ENCODE results near the gene TRPM2. TPM values are rescaled to one million over a fixed set of nuclear protein-coding genes. Genes with fewer than 3 reads are reported as not detected.

Gene TRPM2
- total RNA-seq, 4 donors from 2014 or later = 3.9 to 9.3 (median 6.6) TPM

GRCh38 chr21:44317241-44317782, 36.1 kb upstream of the TRPM2 start:
- DNase-seq (ENCODE audit: low spot score) (no peak), ATAC-seq (ENCODE audit: low FRiP score) (no peak)
- TF ChIP-seq, protein P1, sequence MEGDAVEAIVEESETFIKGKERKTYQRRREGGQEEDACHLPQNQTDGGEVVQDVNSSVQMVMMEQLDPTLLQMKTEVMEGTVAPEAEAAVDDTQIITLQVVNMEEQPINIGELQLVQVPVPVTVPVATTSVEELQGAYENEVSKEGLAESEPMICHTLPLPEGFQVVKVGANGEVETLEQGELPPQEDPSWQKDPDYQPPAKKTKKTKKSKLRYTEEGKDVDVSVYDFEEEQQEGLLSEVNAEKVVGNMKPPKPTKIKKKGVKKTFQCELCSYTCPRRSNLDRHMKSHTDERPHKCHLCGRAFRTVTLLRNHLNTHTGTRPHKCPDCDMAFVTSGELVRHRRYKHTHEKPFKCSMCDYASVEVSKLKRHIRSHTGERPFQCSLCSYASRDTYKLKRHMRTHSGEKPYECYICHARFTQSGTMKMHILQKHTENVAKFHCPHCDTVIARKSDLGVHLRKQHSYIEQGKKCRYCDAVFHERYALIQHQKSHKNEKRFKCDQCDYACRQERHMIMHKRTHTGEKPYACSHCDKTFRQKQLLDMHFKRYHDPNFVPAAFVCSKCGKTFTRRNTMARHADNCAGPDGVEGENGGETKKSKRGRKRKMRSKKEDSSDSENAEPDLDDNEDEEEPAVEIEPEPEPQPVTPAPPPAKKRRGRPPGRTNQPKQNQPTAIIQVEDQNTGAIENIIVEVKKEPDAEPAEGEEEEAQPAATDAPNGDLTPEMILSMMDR (IDR thresholded peaks at IDR 0.05) = no peak

GRCh38 chr21:44317871-44318270, 35.5 kb upstream of the TRPM2 start:
- no peak for ATAC-seq (ENCODE audit: low FRiP score)

DNA sequence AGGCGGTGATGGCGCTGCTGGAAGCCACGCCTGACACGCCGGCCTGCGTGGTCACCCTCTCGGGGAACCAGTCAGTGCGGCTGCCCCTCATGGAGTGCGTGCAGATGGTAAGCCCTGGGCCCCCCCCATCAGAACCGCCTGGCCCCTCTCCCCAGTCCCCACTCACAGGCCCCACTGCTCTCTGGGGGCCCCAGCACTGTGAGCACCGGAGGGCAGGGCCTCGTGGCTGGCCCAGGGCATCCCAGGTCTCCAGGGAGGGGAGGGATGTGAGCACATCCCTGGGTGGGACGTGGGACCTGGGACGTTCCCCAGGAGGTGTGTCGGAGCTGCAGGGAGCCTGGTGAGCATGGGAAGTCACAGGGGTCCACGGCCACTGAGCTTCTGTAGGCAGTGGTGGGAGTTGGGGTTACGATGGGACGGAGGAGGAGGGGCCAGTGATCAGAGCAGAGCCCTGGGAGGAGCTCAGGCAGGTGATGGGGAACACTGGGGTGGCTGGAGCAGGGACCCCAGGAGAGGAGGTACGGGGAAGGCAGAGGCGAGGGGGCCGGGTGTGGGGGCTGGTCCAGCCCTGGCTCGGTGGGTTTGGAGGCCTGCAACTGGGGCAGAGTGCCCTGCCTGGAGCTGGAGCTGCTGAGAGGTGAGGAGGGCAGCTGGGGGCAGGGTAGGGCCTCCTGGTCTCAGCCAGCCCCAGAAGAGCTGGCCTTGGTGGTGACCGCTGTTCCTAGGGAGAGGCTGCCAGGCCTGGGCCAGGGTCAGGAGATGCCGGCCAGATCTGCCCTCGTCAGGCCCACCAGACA, 34.7 kb upstream of the TRPM2 start:
- TF ChIP-seq, protein P1 (IDR thresholded peaks at IDR 0.05) = no peak
- ATAC-seq (ENCODE audit: low FRiP score) = no peak

More at GRCh38 chr21:44317871-44318270, 35.5 kb upstream of the TRPM2 start:
- TF ChIP-seq, protein P1 (IDR thresholded peaks at IDR 0.05) = no peak
- no peak for DNase-seq (ENCODE audit: low spot score)

GRCh38 chr21:44319407-44320065, 33.9 kb upstream of the TRPM2 start:
- ATAC-seq (ENCODE audit: low FRiP score) (no peak), DNase-seq (ENCODE audit: low spot score) (no peak)
- TF ChIP-seq, protein P1 (IDR thresholded peaks at IDR 0.05) = no peak

More for the DNA sequence above, 34.7 kb upstream of the TRPM2 start:
- no peak for DNase-seq (ENCODE audit: low spot score)

DNA sequence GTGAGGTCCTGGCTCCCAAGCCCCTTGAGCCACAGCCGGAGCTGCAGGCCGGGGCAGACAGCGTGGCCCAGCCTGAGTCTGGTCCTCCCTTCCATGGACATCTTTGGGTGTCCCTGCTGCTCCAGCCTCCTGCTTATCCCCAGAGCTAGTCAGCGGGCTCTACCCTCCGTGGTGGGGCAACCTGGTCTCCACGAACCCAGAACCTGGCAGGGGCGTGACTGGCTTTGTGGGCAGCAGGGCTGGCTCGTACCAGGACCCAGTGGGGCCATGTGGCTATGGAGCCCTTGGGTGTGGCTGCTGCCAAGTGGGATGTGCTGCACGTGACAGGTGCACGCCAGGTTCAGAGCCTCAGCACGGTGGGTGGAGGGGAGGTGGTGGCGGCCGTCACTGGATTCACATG, 32.6 kb upstream of the TRPM2 start:
- TF ChIP-seq, protein P1 (IDR thresholded peaks at IDR 0.05) = no peak
- ATAC-seq (ENCODE audit: low FRiP score) (no peak), DNase-seq (ENCODE audit: low spot score) (no peak)

- DNase-seq (ENCODE audit: low spot score) (no peak), ATAC-seq (ENCODE audit: low FRiP score) (no peak)
- TF ChIP-seq, protein P1 (IDR thresholded peaks at IDR 0.05) = no peak
Measured at GRCh38 chr21:44321846-44322450, 31.5 kb upstream of the TRPM2 start.
